Left kidney (tissue), 2 donors: Measurements from ENCODE around the gene PYCARD. TPM values are rescaled to one million over a fixed set of nuclear protein-coding genes. Genes with fewer than 3 reads are reported as not detected.

Experiments used
- DNase-seq: peaks from one replicate; pipeline ENCODE4 v3.0.0-alpha.2; 2013
- polyA plus RNA-seq: library from polyadenylated mRNA; unstranded; fragments of 120-200 nt; gene quantifications from one replicate; pipeline ENCODE4 v1.2.1, GENCODE V29; 2013; ENCODE audit not compliant: insufficient read length

PYCARD gene
- polyA plus RNA-seq, 1 donor = 7.3 TPM

DNA sequence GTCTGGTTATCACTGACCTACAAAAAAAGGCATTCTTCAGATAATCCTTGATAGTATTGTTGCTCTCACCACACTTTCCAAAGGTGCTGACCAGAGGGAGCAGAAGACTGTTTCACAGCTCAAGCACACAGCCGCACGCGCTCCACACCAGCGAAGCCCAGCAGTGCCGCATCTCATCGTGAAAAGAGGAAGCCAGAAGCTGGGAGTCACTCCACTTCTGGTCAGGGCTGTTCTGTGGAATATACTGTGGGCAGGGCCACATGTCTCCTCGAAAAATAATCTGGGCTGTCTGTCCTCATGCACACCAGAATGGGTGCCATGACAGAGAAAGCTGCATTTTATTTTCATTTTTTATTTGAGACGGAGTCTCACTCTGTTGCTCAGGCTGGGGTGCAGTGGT, 45.4 kb downstream of the PYCARD start:
- no peak for DNase-seq

Other genes with a start within 250 kb of the PYCARD start
- gene SETD1A, start 245.0 kb downstream of the PYCARD start, polyA plus RNA-seq = 17.6 TPM
- 6.7 TPM for gene HSD3B7, start 217.6 kb downstream of the PYCARD start, polyA plus RNA-seq
- 2.5 TPM for gene STX1B, start 192.1 kb downstream of the PYCARD start, polyA plus RNA-seq
- 38.6 TPM for gene STX4, start 169.2 kb downstream of the PYCARD start, polyA plus RNA-seq
- gene ZNF668, start 128.5 kb downstream of the PYCARD start, polyA plus RNA-seq = 5.1 TPM
- 10.3 TPM for gene ZNF646, start 128.3 kb downstream of the PYCARD start, polyA plus RNA-seq
- gene PRSS53, start 113.8 kb downstream of the PYCARD start, polyA plus RNA-seq = 1.3 TPM
- gene VKORC1, start 108.0 kb downstream of the PYCARD start, polyA plus RNA-seq = 58.1 TPM
- gene BCKDK, start 94.4 kb downstream of the PYCARD start, polyA plus RNA-seq = 33.6 TPM
- 73.8 TPM for gene KAT8, start 85.1 kb downstream of the PYCARD start, polyA plus RNA-seq
- gene PRSS8, start 67.0 kb downstream of the PYCARD start, polyA plus RNA-seq = 54.4 TPM
- gene PRSS36, start 52.7 kb downstream of the PYCARD start, polyA plus RNA-seq = 0.67 TPM
- 928 TPM for gene FUS, start 22.6 kb downstream of the PYCARD start, polyA plus RNA-seq
- 0.17 TPM for gene TRIM72, start 11.4 kb upstream of the PYCARD start, polyA plus RNA-seq
- not detected for gene PYDC1, start 14.4 kb upstream of the PYCARD start, polyA plus RNA-seq
- gene ITGAM, start 57.2 kb upstream of the PYCARD start, polyA plus RNA-seq = 1.5 TPM
- gene ITGAX, start 152.4 kb upstream of the PYCARD start, polyA plus RNA-seq = 0.53 TPM
- gene ITGAD, start 190.6 kb upstream of the PYCARD start, polyA plus RNA-seq = 0.52 TPM
- gene COX6A2, start 225.6 kb upstream of the PYCARD start, polyA plus RNA-seq = 0.85 TPM
- 2.4 TPM for gene ZNF843, start 240.0 kb upstream of the PYCARD start, polyA plus RNA-seq